Measurements from ENCODE around the gene RIMBP2. TPM values are rescaled to one million over a fixed set of nuclear protein-coding genes. Genes with fewer than 3 reads are reported as not detected.

The RIMBP2 gene
- total RNA-seq, 1 donor from 2014 or later, result 0.25 TPM

GRCh38 chr12:130456375-130457199, 259.5 kb downstream of the RIMBP2 start:
- DNase-seq (ENCODE audit: extremely low spot score in 2 of 2), result no peak

GRCh38 chr12:130455161-130455560, 260.9 kb downstream of the RIMBP2 start:
- intact Hi-C loops (cut with DNase I), result no loop called here
- DNase-seq (ENCODE audit: extremely low spot score in 2 of 2), result no peak
- no peaks in the 10 kb centered on the region for H3K36me3 ChIP-seq
- TF ChIP-seq CTCF (IDR thresholded peaks at IDR 0.05) (no peak), POLR2A (IDR thresholded peaks at IDR 0.05) (no peak), POLR2AphosphoS5 (IDR thresholded peaks at IDR 0.05; ENCODE audit: insufficient read depth in 1 of 2, low read depth in 1 of 2) (no peak)
- no peak overlapping the region for H3K27ac ChIP-seq
- H3K4me1 ChIP-seq, result no peaks in the 10 kb centered on the region
- H3K4me3 ChIP-seq, result no peak overlapping the region
- no peaks in the 10 kb centered on the region for H3K27me3 ChIP-seq
- H3K9me3 ChIP-seq, result no peaks in the 10 kb centered on the region

More at GRCh38 chr12:130456375-130457199, 259.5 kb downstream of the RIMBP2 start:
- intact Hi-C loops (cut with DNase I), result no loop called here
- TF ChIP-seq POLR2AphosphoS5 (IDR thresholded peaks at IDR 0.05; ENCODE audit: insufficient read depth in 1 of 2, low read depth in 1 of 2), result no peak
- TF ChIP-seq CTCF (IDR thresholded peaks at IDR 0.05), result no peak
- no peak for TF ChIP-seq POLR2A (IDR thresholded peaks at IDR 0.05)
- Histone ChIP-seq H3K36me3 (no peaks in the 10 kb centered on the region), H3K4me1 (no peaks in the 10 kb centered on the region), H3K4me3 (no peak overlapping the region), H3K9me3 (no peaks in the 10 kb centered on the region), H3K27ac (no peak overlapping the region), H3K27me3 (no peaks in the 10 kb centered on the region)

- no peak for TF ChIP-seq POLR2AphosphoS5 (IDR thresholded peaks at IDR 0.05; ENCODE audit: insufficient read depth in 1 of 2, low read depth in 1 of 2)
- no peak for TF ChIP-seq POLR2A (IDR thresholded peaks at IDR 0.05)
- no peak for TF ChIP-seq CTCF (IDR thresholded peaks at IDR 0.05)
- Histone ChIP-seq H3K4me1 (no peaks in the 10 kb centered on the region), H3K9me3 (no peaks in the 10 kb centered on the region), H3K27ac (no peak overlapping the region), H3K27me3 (no peaks in the 10 kb centered on the region), H3K4me3 (no peak overlapping the region), H3K36me3 (no peaks in the 10 kb centered on the region)
- intact Hi-C loops (cut with DNase I), result no loop called here
- no peak for DNase-seq (ENCODE audit: extremely low spot score in 2 of 2)
These were observed 261.8 kb downstream of the RIMBP2 start for GRCh38 chr12:130454296-130454695.

GRCh38 chr12:130452546-130452945, 263.6 kb downstream of the RIMBP2 start:
- intact Hi-C loops (cut with DNase I), result no loop called here
- TF ChIP-seq CTCF (IDR thresholded peaks at IDR 0.05) (no peak), POLR2AphosphoS5 (IDR thresholded peaks at IDR 0.05; ENCODE audit: insufficient read depth in 1 of 2, low read depth in 1 of 2) (no peak), POLR2A (IDR thresholded peaks at IDR 0.05) (no peak)
- no peak for DNase-seq (ENCODE audit: extremely low spot score in 2 of 2)
- Histone ChIP-seq H3K36me3 (no peaks in the 10 kb centered on the region), H3K9me3 (no peaks in the 10 kb centered on the region), H3K27ac (no peak overlapping the region), H3K4me1 (no peaks in the 10 kb centered on the region), H3K27me3 (no peaks in the 10 kb centered on the region), H3K4me3 (no peak overlapping the region)

Measured in vagina (tissue), 2 donors.